Mucosa of descending colon (tissue), 3 donors: ENCODE results near the gene CARD6. TPM values are rescaled to one million over a fixed set of nuclear protein-coding genes. Genes with fewer than 3 reads are reported as not detected.

Experiments
- ATAC-seq: fragments of 200-7000 bp; cut with Tn5 transposase; one replicate; pipeline ENCODE4 v1.9.1; 2020; ENCODE audit warnings: mild to moderate bottlenecking, moderate library complexity
- DNase-seq, 3 donors: peaks; one replicate each; pipeline ENCODE4 v3.0.0-alpha.2; 2020
- H3K36me3 ChIP-seq: fragments of 200-600 bp; one replicate; pipeline ENCODE4 v1.8.0; 2021; ENCODE audit warnings: low read depth, mild to moderate bottlenecking
- H3K4me1 ChIP-seq: fragments of 200-600 bp; one replicate; pipeline ENCODE4 v1.8.0; 2021; ENCODE audit warnings: low read depth, mild to moderate bottlenecking
- H3K4me3 ChIP-seq: fragments of 200-600 bp; one replicate; pipeline ENCODE4 v1.8.0; 2021; ENCODE audit warnings: mild to moderate bottlenecking
- H3K9me3 ChIP-seq: fragments of 200-600 bp; one replicate; pipeline ENCODE4 v1.8.0; 2021; ENCODE audit warnings: mild to moderate bottlenecking
- intact Hi-C, 2 donors: fragments of 100-400 bp; cut with DNase I in 1 of 2; cut with micrococcal nuclease in 1 of 2; formaldehyde crosslinking; loops; one replicate each; pipeline versions ENCODE4 v1.11.0 to v1.11.1; 2022; cut with DNase I, micrococcal nuclease
- total RNA-seq, 3 donors: library from RNA; stranded (reverse); fragmentation: NEBNext Ultra II Directional in 2 of 3; extraction: Animal tissue kit (Norgen Biotek cat#: 25700) in 2 of 3; gene quantifications; one replicate each; pipeline versions ENCODE4 v1.2.1 to v1.2.4, GENCODE V29; 2021 to 2023
- TF ChIP-seq, protein P1 (sequence below): fragments of 200-600 bp; IDR thresholded peaks from one replicate; pipeline ENCODE4 v1.8.0; 2022; ENCODE audit warnings: antibody characterized with exemption, mild to moderate bottlenecking
- donor health status: DM: no; HTN: no; CAD: no; lungs with moderate emphysema.
- donor health status: DM: no; HTN: no; CAD: no.
- donor health status: DM: no; HTN: yes; CAD: no.

CARD6 gene
- total RNA-seq, 3 donors from 2014 or later, result 1.7 to 6.3 (median 3.5) TPM

DNA sequence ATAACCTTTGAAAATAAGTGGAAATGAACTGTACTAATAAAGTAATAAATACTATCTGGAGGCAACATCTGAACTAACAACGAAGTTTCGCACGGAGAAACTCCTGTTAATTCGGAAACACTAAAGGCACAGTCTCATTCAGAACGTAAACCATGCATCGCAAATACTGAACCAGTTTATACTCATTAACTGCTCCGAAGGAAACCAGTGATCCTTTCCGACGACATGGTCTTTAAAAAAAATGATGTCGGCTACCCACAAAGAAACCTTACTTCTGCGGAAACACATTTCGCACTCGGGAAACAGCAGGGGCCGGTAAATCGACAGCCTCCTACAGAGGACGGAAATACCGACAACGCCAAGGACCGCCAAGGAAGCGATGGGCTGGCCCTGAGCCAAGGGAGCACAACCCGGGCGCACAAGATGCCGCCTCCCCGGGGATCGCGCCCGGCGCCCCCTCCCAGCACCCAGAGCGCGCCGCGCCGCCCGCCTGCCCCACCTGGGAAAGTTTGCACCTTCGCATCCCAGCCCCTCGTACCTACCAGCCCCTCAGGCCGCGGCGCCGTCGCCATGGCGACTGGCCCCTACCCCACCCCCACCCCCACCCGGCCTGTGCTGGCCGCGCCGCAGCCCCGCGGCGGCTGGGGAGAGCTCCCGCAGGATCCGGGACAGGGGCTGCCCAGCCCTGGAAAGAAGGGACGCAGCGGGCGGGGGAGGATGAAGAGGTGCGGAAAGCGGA, 43.7 kb upstream of the CARD6 start:
- intact Hi-C loops, result no loop called here
- no peaks in the 10 kb centered on the region for H3K9me3 ChIP-seq
- no peaks in the 10 kb centered on the region for H3K36me3 ChIP-seq
- peaks cover 24% of the 10 kb centered on the region for H3K4me1 ChIP-seq
- TF ChIP-seq, protein P1, sequence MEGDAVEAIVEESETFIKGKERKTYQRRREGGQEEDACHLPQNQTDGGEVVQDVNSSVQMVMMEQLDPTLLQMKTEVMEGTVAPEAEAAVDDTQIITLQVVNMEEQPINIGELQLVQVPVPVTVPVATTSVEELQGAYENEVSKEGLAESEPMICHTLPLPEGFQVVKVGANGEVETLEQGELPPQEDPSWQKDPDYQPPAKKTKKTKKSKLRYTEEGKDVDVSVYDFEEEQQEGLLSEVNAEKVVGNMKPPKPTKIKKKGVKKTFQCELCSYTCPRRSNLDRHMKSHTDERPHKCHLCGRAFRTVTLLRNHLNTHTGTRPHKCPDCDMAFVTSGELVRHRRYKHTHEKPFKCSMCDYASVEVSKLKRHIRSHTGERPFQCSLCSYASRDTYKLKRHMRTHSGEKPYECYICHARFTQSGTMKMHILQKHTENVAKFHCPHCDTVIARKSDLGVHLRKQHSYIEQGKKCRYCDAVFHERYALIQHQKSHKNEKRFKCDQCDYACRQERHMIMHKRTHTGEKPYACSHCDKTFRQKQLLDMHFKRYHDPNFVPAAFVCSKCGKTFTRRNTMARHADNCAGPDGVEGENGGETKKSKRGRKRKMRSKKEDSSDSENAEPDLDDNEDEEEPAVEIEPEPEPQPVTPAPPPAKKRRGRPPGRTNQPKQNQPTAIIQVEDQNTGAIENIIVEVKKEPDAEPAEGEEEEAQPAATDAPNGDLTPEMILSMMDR, result no peak
- ATAC-seq, result peak; percentile 73
- peak overlapping the region; percentile 94 for H3K4me3 ChIP-seq
- peak; percentile 87 to 91 (median 89) for DNase-seq

GRCh38 chr5:40798012-40798800, 43.0 kb upstream of the CARD6 start, which contains the start of gene PRKAA1:
Gene PRKAA1, minus strand, starts transcription at chr5:40798374. Its CDS starts 185 bp downstream, at chr5:40798189.
- intact Hi-C loops, result no loop called here
- TF ChIP-seq, protein P1, result peak; percentile 87
- H3K4me1 ChIP-seq, result peaks cover 20% of the 10 kb centered on the region
- ATAC-seq (peak; percentile 95), DNase-seq (peak; percentile 93 to 95 (median 94))
- no peaks in the 10 kb centered on the region for H3K9me3 ChIP-seq
- no peaks in the 10 kb centered on the region for H3K36me3 ChIP-seq
- peak within 1 kb of the TSS; percentile 94 for H3K4me3 ChIP-seq

GRCh38 chr5:40798801-40799210, 42.4 kb upstream of the CARD6 start:
- Histone ChIP-seq H3K4me1 (peaks cover 17% of the 10 kb centered on the region), H3K36me3 (no peaks in the 10 kb centered on the region), H3K4me3 (no peak overlapping the region), H3K9me3 (no peaks in the 10 kb centered on the region)
- DNase-seq (no peak), ATAC-seq (no peak)
- TF ChIP-seq, protein P1, result no peak
- intact Hi-C loops, result no loop called here

- Histone ChIP-seq H3K4me1 (peaks cover 17% of the 10 kb centered on the region), H3K36me3 (no peaks in the 10 kb centered on the region), H3K9me3 (no peaks in the 10 kb centered on the region), H3K4me3 (no peak overlapping the region)
- TF ChIP-seq, protein P1, result no peak
- ATAC-seq (no peak), DNase-seq (no peak)
- intact Hi-C loops, result no loop called here
These were observed 41.9 kb upstream of the CARD6 start for GRCh38 chr5:40799258-40799657.

GRCh38 chr5:40801771-40802562, 39.2 kb upstream of the CARD6 start:
- ATAC-seq (no peak), DNase-seq (no peak)
- TF ChIP-seq, protein P1, result no peak
- intact Hi-C loops, result no loop called here
- Histone ChIP-seq H3K4me1 (peaks cover 3% of the 10 kb centered on the region), H3K36me3 (no peaks in the 10 kb centered on the region), H3K9me3 (no peaks in the 10 kb centered on the region), H3K4me3 (no peak overlapping the region)
